H9 (cell line): ENCODE measurements around the gene LIN28B. TPM values are rescaled to one million over a fixed set of nuclear protein-coding genes. Genes with fewer than 3 reads are reported as not detected.

ENCODE experiments used
- DNase-seq: peaks from one replicate; pipeline ENCODE4 v3.0.0-alpha.2; 2017
- H2AFZ ChIP-seq: one replicate; pipeline ENCODE4 v1.6.1; 2013; ENCODE audit warnings: mild to moderate bottlenecking, low read length, control low read depth, moderate library complexity
- H2AK5ac ChIP-seq: 2 replicates; pipeline ENCODE4 v1.6.1; 2013; ENCODE audit warnings: low read length, control low read depth, mixed read lengths; ENCODE audit not compliant: insufficient read length
- H2BK120ac ChIP-seq: one replicate; pipeline ENCODE4 v1.6.1; 2013; ENCODE audit warnings: low read depth, mild to moderate bottlenecking, low read length, control low read depth, inconsistent platforms; ENCODE audit not compliant: poor library complexity, severe bottlenecking
- H2BK12ac ChIP-seq: 2 replicates; pipeline ENCODE4 v1.6.1; 2013; ENCODE audit warnings: low read length, control low read depth, mixed read lengths, low read depth; ENCODE audit not compliant: insufficient read length
- H2BK15ac ChIP-seq: 2 replicates; pipeline ENCODE4 v1.6.1; 2013; ENCODE audit warnings: low read depth, low read length, control low read depth
- H2BK20ac ChIP-seq: one replicate; pipeline ENCODE4 v1.6.1; 2013; ENCODE audit warnings: low read depth, mild to moderate bottlenecking, low read length, control low read depth, inconsistent platforms; ENCODE audit not compliant: poor library complexity, severe bottlenecking
- H2BK5ac ChIP-seq: 2 replicates; pipeline ENCODE4 v1.6.1; 2013; ENCODE audit warnings: low read length, control low read depth, mixed read lengths; ENCODE audit not compliant: insufficient read length
- H3K14ac ChIP-seq: 2 replicates; pipeline ENCODE4 v1.6.1; 2013; ENCODE audit warnings: low read length, control low read depth; ENCODE audit not compliant: insufficient read depth
- H3K18ac ChIP-seq: 2 replicates; pipeline ENCODE4 v1.6.1; 2013; ENCODE audit warnings: low read depth, mild to moderate bottlenecking, mixed read lengths, low read length, control low read depth; ENCODE audit not compliant: insufficient read length
- H3K23ac ChIP-seq: 2 replicates; pipeline ENCODE4 v1.6.1; 2013; ENCODE audit warnings: low read length, control low read depth, mixed read lengths, low read depth; ENCODE audit not compliant: insufficient read length
- H3K23me2 ChIP-seq: 2 replicates; pipeline ENCODE4 v1.6.1; 2013; ENCODE audit warnings: low read depth, mild to moderate bottlenecking, mixed read lengths, low read length, control low read depth; ENCODE audit not compliant: insufficient read length, poor library complexity, severe bottlenecking
- H3K27ac ChIP-seq: 2 replicates; pipeline ENCODE4 v1.5.1; 2013; ENCODE audit warnings: low read length, control low read depth, mixed read lengths, low read depth; ENCODE audit not compliant: insufficient read length
- H3K27me3 ChIP-seq: 2 replicates; pipeline ENCODE4 v1.6.1; 2013; ENCODE audit warnings: low read length, control low read depth, inconsistent platforms; ENCODE audit not compliant: insufficient read depth
- H3K4ac ChIP-seq: 2 replicates; pipeline ENCODE4 v1.6.1; 2013; ENCODE audit warnings: low read depth, mild to moderate bottlenecking, control low read depth, inconsistent platforms, low read length, moderate library complexity
- H3K4me1 ChIP-seq: 2 replicates; pipeline ENCODE4 v1.6.1; 2013; ENCODE audit warnings: low read length, control low read depth, inconsistent platforms; ENCODE audit not compliant: insufficient read depth
- H3K4me2 ChIP-seq: 2 replicates; pipeline ENCODE4 v1.6.1; 2013; ENCODE audit warnings: low read length, control low read depth, mixed read lengths; ENCODE audit not compliant: insufficient read length, insufficient read depth
- H3K56ac ChIP-seq: 2 replicates; pipeline ENCODE4 v1.6.1; 2013; ENCODE audit warnings: low read depth, mild to moderate bottlenecking, mixed read lengths, low read length, control low read depth; ENCODE audit not compliant: insufficient read length
- H3K79me1 ChIP-seq: 2 replicates; pipeline ENCODE4 v1.6.1; 2013; ENCODE audit warnings: low read depth, mild to moderate bottlenecking, moderate library complexity, low read length, control low read depth, inconsistent platforms; ENCODE audit not compliant: insufficient read depth, poor library complexity, severe bottlenecking
- H3K79me2 ChIP-seq: 2 replicates; pipeline ENCODE4 v1.6.1; 2013; ENCODE audit warnings: low read length, control low read depth, inconsistent platforms; ENCODE audit not compliant: insufficient read depth
- H3K9ac ChIP-seq: 2 replicates; pipeline ENCODE4 v1.6.1; 2013; ENCODE audit warnings: low read length, control low read depth, mixed read lengths; ENCODE audit not compliant: insufficient read length; ENCODE audit errors: extremely low read depth
- H3K9me3 ChIP-seq: one replicate; pipeline ENCODE4 v1.6.1; 2013; ENCODE audit warnings: low read depth, low read length, inconsistent platforms; ENCODE audit not compliant: control insufficient read depth
- H3T11ph ChIP-seq: one replicate; pipeline ENCODE4 v1.6.1; 2013; ENCODE audit warnings: mild to moderate bottlenecking, low read length, control low read depth, inconsistent platforms
- H4K20me1 ChIP-seq: one replicate; pipeline ENCODE4 v1.6.1; 2013; ENCODE audit not compliant: control insufficient read depth, insufficient read length, insufficient read depth
- H4K5ac ChIP-seq: 2 replicates; pipeline ENCODE4 v1.6.1; 2013; ENCODE audit warnings: low read depth, mild to moderate bottlenecking, mixed read lengths, low read length, control low read depth; ENCODE audit not compliant: insufficient read length
- H4K8ac ChIP-seq: replicated peaks from 2 replicates; pipeline ENCODE4 v1.6.1; 2013; ENCODE audit warnings: low read length, control low read depth, mixed read lengths, low read depth; ENCODE audit not compliant: insufficient read length
- H4K91ac ChIP-seq: 2 replicates; pipeline ENCODE4 v1.6.1; 2013; ENCODE audit warnings: low read depth, mild to moderate bottlenecking, moderate library complexity, mixed read lengths, low read length, control low read depth; ENCODE audit not compliant: insufficient read length
- H3K27ac Mint-ChIP-seq, 3 experiments: 2 replicates in 2 of 3; 3 replicates in 1 of 3; pipeline ENCODE4 v1.8.0; 2020 to 2021; ENCODE audit warnings: mixed read lengths in 3 of 3, mild to moderate bottlenecking in 1 of 3, moderate library complexity in 1 of 3
- H3K27me3 Mint-ChIP-seq: 2 replicates; pipeline ENCODE4 v1.8.0; 2021; ENCODE audit warnings: low read depth, mild to moderate bottlenecking, moderate library complexity, mixed read lengths
- H3K36me3 Mint-ChIP-seq, 3 experiments: 2 replicates in 2 of 3; 3 replicates in 1 of 3; pipeline ENCODE4 v1.8.0; 2020 to 2021; ENCODE audit warnings: low read depth in 3 of 3, mixed read lengths in 3 of 3; ENCODE audit not compliant: insufficient read depth in 1 of 3
- H3K4me1 Mint-ChIP-seq, 2 experiments: 2 replicates each; pipeline ENCODE4 v1.8.0; 2020; ENCODE audit warnings: mixed read lengths in 2 of 2
- H3K4me3 Mint-ChIP-seq, 2 experiments: 2 replicates in 1 of 2; 3 replicates in 1 of 2; pipeline ENCODE4 v1.8.0; 2020 to 2021; ENCODE audit warnings: mild to moderate bottlenecking in 2 of 2, mixed read lengths in 2 of 2, moderate library complexity in 1 of 2
- H3K9me3 Mint-ChIP-seq, 2 experiments: 2 replicates in 1 of 2; 3 replicates in 1 of 2; pipeline ENCODE4 v1.8.0; 2020; ENCODE audit warnings: mild to moderate bottlenecking in 2 of 2, mixed read lengths in 2 of 2, moderate library complexity in 1 of 2
- WGBS: extraction: QIAGEN DNeasy Blood & Tissue Kit; methylation state at CpG from one replicate; pipeline ENCODE4 v1.1.7; 2013; ENCODE audit warnings: missing lambda C conversion rate, low lambda C conversion rate, mixed read lengths; ENCODE audit not compliant: insufficient read length; ENCODE audit errors: extremely low coverage; 5-methylcytosine and 5-hydroxymethylcytosine counted together
- total RNA-seq: library from RNA; stranded (reverse); gene quantifications from 2 replicates; pipeline ENCODE4 v1.2.1, GENCODE V29; 2021
- TF ChIP-seq, protein P1 (sequence below): fragments of 200-600 bp; sonication (generic); conservative IDR thresholded peaks from 3 replicates; pipeline ENCODE4 v1.8.0; 2021; ENCODE audit warnings: antibody characterized with exemption, mild to moderate bottlenecking

Gene LIN28B
- total RNA-seq, 1 experiment from 2014 or later, result 110 TPM

- Histone ChIP-seq H3K23me2 (no peaks in the 10 kb centered on the region), H3K14ac (no peak overlapping the region), H2AFZ (no peak overlapping the region), H3K27me3 (no peaks in the 10 kb centered on the region), H2BK5ac (no peak overlapping the region), H2BK120ac (no peak overlapping the region), H3K56ac (no peak overlapping the region), H3K9ac (no peak overlapping the region), H4K8ac (no peak overlapping the region), H3K4ac (no peak overlapping the region), H3K79me2 (no peaks in the 10 kb centered on the region), H2BK20ac (no peak overlapping the region), H3K4me2 (no peak overlapping the region), H3T11ph (no peak overlapping the region), H3K4me1 (no peaks in the 10 kb centered on the region), H4K5ac (no peak overlapping the region), H4K20me1 (no peaks in the 10 kb centered on the region), H2BK15ac (no peak overlapping the region), H3K23ac (no peak overlapping the region), H3K9me3 (no peaks in the 10 kb centered on the region), H4K91ac (no peak overlapping the region), H2AK5ac (no peak overlapping the region), H3K79me1 (no peaks in the 10 kb centered on the region), H2BK12ac (no peak overlapping the region), H3K27ac (no peak overlapping the region), H3K18ac (no peak overlapping the region)
- TF ChIP-seq, protein P1, sequence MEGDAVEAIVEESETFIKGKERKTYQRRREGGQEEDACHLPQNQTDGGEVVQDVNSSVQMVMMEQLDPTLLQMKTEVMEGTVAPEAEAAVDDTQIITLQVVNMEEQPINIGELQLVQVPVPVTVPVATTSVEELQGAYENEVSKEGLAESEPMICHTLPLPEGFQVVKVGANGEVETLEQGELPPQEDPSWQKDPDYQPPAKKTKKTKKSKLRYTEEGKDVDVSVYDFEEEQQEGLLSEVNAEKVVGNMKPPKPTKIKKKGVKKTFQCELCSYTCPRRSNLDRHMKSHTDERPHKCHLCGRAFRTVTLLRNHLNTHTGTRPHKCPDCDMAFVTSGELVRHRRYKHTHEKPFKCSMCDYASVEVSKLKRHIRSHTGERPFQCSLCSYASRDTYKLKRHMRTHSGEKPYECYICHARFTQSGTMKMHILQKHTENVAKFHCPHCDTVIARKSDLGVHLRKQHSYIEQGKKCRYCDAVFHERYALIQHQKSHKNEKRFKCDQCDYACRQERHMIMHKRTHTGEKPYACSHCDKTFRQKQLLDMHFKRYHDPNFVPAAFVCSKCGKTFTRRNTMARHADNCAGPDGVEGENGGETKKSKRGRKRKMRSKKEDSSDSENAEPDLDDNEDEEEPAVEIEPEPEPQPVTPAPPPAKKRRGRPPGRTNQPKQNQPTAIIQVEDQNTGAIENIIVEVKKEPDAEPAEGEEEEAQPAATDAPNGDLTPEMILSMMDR, result no peak
- Mint-ChIP-seq H3K27ac (no peak overlapping the region), H3K27me3 (no peaks in the 10 kb centered on the region; the same call in 1 of the 2 replicates), H3K36me3 (no peaks in the 10 kb centered on the region), H3K4me1 (no peaks in the 10 kb centered on the region), H3K4me3 (no peak overlapping the region), H3K9me3 (no peaks in the 10 kb centered on the region)
- WGBS, result no CpG with 5 or more reads among the region's 8 CpGs
- DNase-seq, result no peak
Measured at GRCh38 chr6:105091140-105091829, 134.4 kb downstream of the LIN28B start.
